ENCODE measurements around the gene BIRC3.

DNA sequence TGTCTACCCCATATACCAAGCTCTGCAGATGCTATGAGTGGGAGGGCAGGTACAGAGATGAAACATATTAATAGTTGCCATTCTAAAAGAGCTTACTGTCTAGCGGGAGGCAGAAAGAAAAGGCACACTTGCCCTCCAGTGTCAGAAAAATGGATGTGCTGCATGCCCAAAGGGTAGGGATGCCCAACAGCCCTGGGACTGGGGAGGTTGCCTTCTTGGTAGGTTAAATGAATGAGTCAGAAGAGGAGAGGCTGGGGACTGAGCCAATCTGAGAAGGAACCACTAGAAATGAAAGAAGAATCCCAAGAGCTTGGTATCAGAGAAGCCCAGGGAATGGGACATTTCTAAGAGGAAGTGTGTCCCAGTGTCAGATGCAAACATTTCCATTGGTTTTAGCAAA, 1.2 kb downstream of the BIRC3 start:
- TF ChIP-seq, protein P1, sequence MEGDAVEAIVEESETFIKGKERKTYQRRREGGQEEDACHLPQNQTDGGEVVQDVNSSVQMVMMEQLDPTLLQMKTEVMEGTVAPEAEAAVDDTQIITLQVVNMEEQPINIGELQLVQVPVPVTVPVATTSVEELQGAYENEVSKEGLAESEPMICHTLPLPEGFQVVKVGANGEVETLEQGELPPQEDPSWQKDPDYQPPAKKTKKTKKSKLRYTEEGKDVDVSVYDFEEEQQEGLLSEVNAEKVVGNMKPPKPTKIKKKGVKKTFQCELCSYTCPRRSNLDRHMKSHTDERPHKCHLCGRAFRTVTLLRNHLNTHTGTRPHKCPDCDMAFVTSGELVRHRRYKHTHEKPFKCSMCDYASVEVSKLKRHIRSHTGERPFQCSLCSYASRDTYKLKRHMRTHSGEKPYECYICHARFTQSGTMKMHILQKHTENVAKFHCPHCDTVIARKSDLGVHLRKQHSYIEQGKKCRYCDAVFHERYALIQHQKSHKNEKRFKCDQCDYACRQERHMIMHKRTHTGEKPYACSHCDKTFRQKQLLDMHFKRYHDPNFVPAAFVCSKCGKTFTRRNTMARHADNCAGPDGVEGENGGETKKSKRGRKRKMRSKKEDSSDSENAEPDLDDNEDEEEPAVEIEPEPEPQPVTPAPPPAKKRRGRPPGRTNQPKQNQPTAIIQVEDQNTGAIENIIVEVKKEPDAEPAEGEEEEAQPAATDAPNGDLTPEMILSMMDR (IDR thresholded peaks at IDR 0.05) = no peak
- no peak for TF ChIP-seq POLR2AphosphoS5 (IDR thresholded peaks at IDR 0.05)
- no peak for TF ChIP-seq POLR2A (IDR thresholded peaks at IDR 0.05; ENCODE audit: low read depth)
